Measurements from ENCODE around the gene RUNX2. TPM values are rescaled to one million over a fixed set of nuclear protein-coding genes. Genes with fewer than 3 reads are reported as not detected.

Gene RUNX2
- total RNA-seq, 4 donors from 2014 or later = 1.00 to 8.1 (median 3.6) TPM

- intact Hi-C loops (cut with DNase I; ENCODE audit: low total_unique reads) = loop anchor here (5.0 kb wide), 2 partner anchors 43 to 292 kb away; partner anchors contain the start of gene SUPT3H
Observed at GRCh38 chr6:45420083-45420908, 92.2 kb downstream of the RUNX2 start.

GRCh38 chr6:45420909-45421708 is 93.0 kb downstream of the RUNX2 start:
- H3K4me3 ChIP-seq = peak overlapping the region; percentile 29 to 64 (median 40)
- H3K9me3 ChIP-seq = no peaks in the 10 kb centered on the region
- no peak for DNase-seq
- H3K4me1 ChIP-seq = peaks cover 0 to 44% (median 32%) of the 10 kb centered on the region in 4 donors
- intact Hi-C loops (cut with DNase I; ENCODE audit: low total_unique reads) (loop anchor here (5.0 kb wide), 2 partner anchors 44 to 291 kb away; partner anchors contain the start of gene SUPT3H), in situ Hi-C loops (cut with MboI; ENCODE audit: low pct_ligation_motif_present in 1 of 4, low pct_unique_long_range_greater_than_20kb in 1 of 4, low sequenced_read_pairs in 3 of 4) (loop anchor here in 2 of 4 donors (25.0 kb wide), 1 partner anchor 759 kb away; no protein-coding TSS in a partner anchor)
- peak overlapping the region; percentile 77 to 85 (median 82) for H3K27ac ChIP-seq
- H3K27me3 ChIP-seq = peaks cover 92% of the 10 kb centered on the region
- WGBS, 2 donors (ENCODE audit: low coverage in 1 of 2) = 11 to 13% methylated on average over 14 to 19 of the region's 19 CpGs
- no peaks in the 10 kb centered on the region for H3K36me3 ChIP-seq
- TF ChIP-seq POLR2A (IDR thresholded peaks at IDR 0.05) (no peak), POLR2AphosphoS5 (IDR thresholded peaks at IDR 0.05) (peak in 1 of 3 donors; percentile 42), EP300 (IDR thresholded peaks at IDR 0.05; ENCODE audit: low read depth) (no peak)
- TF ChIP-seq, protein P1, sequence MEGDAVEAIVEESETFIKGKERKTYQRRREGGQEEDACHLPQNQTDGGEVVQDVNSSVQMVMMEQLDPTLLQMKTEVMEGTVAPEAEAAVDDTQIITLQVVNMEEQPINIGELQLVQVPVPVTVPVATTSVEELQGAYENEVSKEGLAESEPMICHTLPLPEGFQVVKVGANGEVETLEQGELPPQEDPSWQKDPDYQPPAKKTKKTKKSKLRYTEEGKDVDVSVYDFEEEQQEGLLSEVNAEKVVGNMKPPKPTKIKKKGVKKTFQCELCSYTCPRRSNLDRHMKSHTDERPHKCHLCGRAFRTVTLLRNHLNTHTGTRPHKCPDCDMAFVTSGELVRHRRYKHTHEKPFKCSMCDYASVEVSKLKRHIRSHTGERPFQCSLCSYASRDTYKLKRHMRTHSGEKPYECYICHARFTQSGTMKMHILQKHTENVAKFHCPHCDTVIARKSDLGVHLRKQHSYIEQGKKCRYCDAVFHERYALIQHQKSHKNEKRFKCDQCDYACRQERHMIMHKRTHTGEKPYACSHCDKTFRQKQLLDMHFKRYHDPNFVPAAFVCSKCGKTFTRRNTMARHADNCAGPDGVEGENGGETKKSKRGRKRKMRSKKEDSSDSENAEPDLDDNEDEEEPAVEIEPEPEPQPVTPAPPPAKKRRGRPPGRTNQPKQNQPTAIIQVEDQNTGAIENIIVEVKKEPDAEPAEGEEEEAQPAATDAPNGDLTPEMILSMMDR (IDR thresholded peaks at IDR 0.05) = peak in 1 of 5 experiments; percentile 7

More at GRCh38 chr6:45420083-45420908, 92.2 kb downstream of the RUNX2 start:
- in situ Hi-C loops (cut with MboI; ENCODE audit: low pct_ligation_motif_present in 1 of 4, low pct_unique_long_range_greater_than_20kb in 1 of 4, low sequenced_read_pairs in 3 of 4) = loop anchor here in 2 of 4 donors (25.0 kb wide), 1 partner anchor 758 kb away; no protein-coding TSS in a partner anchor
- H3K4me1 ChIP-seq = peaks cover 0 to 44% (median 32%) of the 10 kb centered on the region in 4 donors
- H3K36me3 ChIP-seq = no peaks in the 10 kb centered on the region
- DNase-seq = peak; percentile 56
- TF ChIP-seq POLR2A (IDR thresholded peaks at IDR 0.05) = no peak
- no peak for TF ChIP-seq EP300 (IDR thresholded peaks at IDR 0.05; ENCODE audit: low read depth)
- TF ChIP-seq, protein P1 (IDR thresholded peaks at IDR 0.05) = no peak
- TF ChIP-seq POLR2AphosphoS5 (IDR thresholded peaks at IDR 0.05) = peak in 2 of 3 donors; percentile 10 to 27
- peak overlapping the region in 3 of 4 donors; percentile 5 to 64 (median 46) for H3K4me3 ChIP-seq
- H3K27ac ChIP-seq = peak overlapping the region; percentile 77 to 85 (median 82)
- WGBS, 2 donors (ENCODE audit: low coverage in 1 of 2) = 7 to 12% methylated on average over 5 to 40 of the region's 40 CpGs
- peaks cover 98% of the 10 kb centered on the region for H3K27me3 ChIP-seq
- no peaks in the 10 kb centered on the region for H3K9me3 ChIP-seq

DNA sequence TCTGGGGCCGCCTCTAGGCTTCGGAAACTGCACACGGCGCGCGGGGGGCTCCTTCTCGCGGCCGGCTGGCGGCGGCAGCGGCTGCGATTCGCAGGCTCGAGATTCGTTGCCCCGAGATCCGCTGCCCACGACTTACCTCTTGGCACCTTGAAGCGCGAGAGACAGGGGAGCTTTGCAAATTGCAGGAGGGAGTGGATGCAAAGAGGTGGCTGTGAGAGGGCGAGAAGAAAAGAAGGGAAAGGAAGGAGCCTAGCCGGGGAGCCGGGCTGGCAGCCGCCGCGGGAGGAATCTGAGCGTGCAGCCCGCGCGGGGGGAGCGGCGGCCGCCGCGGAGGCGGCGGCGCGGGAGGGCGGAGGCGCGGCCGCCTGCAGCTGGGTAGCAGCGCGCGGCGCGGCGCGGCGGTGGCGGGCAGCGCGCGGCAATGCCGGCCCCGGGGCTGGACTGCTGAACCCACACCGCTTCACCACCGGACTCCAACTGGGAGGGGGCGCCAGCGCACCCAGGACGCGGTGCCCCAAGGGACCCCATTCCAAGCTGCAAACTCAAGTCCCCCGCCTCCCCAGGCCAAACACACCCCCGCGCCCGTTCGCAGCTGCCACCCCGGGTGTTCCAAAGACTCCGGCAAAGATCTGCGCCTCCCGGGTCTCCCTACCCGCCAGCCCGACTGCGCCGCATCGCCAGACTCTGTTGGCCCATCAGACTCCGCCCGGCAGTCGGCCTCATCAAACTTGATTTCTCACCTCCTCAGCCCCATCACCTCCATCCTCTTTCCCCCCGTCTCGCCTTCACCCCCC is 93.8 kb downstream of the RUNX2 start:
- peak overlapping the region; percentile 77 to 85 (median 82) for H3K27ac ChIP-seq
- H3K4me1 ChIP-seq = peaks cover 0 to 44% (median 32%) of the 10 kb centered on the region in 4 donors
- DNase-seq = peak; percentile 66
- in situ Hi-C loops (cut with MboI; ENCODE audit: low pct_ligation_motif_present in 1 of 4, low pct_unique_long_range_greater_than_20kb in 1 of 4, low sequenced_read_pairs in 3 of 4) = loop anchor here in 2 of 4 donors (25.0 kb wide), 1 partner anchor 760 kb away; no protein-coding TSS in a partner anchor
- TF ChIP-seq, protein P1 (IDR thresholded peaks at IDR 0.05) = peak in 1 of 5 experiments; percentile 14
- TF ChIP-seq EP300 (IDR thresholded peaks at IDR 0.05; ENCODE audit: low read depth) (no peak), POLR2A (IDR thresholded peaks at IDR 0.05) (peak; percentile 24)
- H3K4me3 ChIP-seq = peak overlapping the region; percentile 29 to 64 (median 43)
- no peaks in the 10 kb centered on the region for H3K36me3 ChIP-seq
- peaks cover 84% of the 10 kb centered on the region for H3K27me3 ChIP-seq
- WGBS, 2 donors (ENCODE audit: low coverage in 1 of 2) = 0% methylated on average over 3 to 67 of the region's 83 CpGs
- intact Hi-C loops (cut with DNase I; ENCODE audit: low total_unique reads) = loop anchor here (5.0 kb wide), 2 partner anchors 45 to 290 kb away; partner anchors contain the start of gene SUPT3H
- H3K9me3 ChIP-seq = no peaks in the 10 kb centered on the region
